HEK293 (cell line): ENCODE results near the gene LINC00237.

Experiments
- AEBP2 ChIP-seq: fragments of 450-650 bp; formaldehyde crosslinking; IDR thresholded peaks from 2 replicates; pipeline ENCODE4 v1.5.1; 2016; ENCODE audit warnings: missing biosample characterization, missing genetic modification characterization, borderline replicate concordance
- GLI2 ChIP-seq: fragments of 450-650 bp; formaldehyde crosslinking; IDR thresholded peaks from 2 replicates; pipeline ENCODE4; 2017; ENCODE audit warnings: missing biosample characterization, missing genetic modification characterization, low read depth, borderline replicate concordance
- HOXC10 ChIP-seq: sonication (generic); formaldehyde crosslinking; IDR thresholded peaks from 2 replicates; pipeline ENCODE4 v1.8.1; 2023; ENCODE audit warnings: mild to moderate bottlenecking, missing genetic modification reagents
- OVOL3 ChIP-seq: fragments of 450-650 bp; formaldehyde crosslinking; IDR thresholded peaks from 2 replicates; pipeline ENCODE4 v1.5.1; 2016; ENCODE audit warnings: missing biosample characterization, missing genetic modification characterization
- PRDM6 ChIP-seq: fragments of 450-650 bp; formaldehyde crosslinking; IDR thresholded peaks from 2 replicates; pipeline ENCODE4 v1.5.1; 2017; ENCODE audit warnings: missing biosample characterization, missing genetic modification characterization
- SP3 ChIP-seq: fragments of 450-650 bp; formaldehyde crosslinking; IDR thresholded peaks from 2 replicates; pipeline ENCODE4 v1.5.1; 2016; ENCODE audit warnings: missing biosample characterization, missing genetic modification characterization
- SP7 ChIP-seq: fragments of 450-650 bp; formaldehyde crosslinking; IDR thresholded peaks from 2 replicates; pipeline ENCODE4 v1.5.1; 2016; ENCODE audit warnings: missing biosample characterization, missing genetic modification characterization
- TCF7L2 ChIP-seq: IDR thresholded peaks from 2 replicates; pipeline ENCODE4 v1.6.1; 2011; ENCODE audit warnings: low read depth, mild to moderate bottlenecking, inconsistent platforms, low read length, moderate library complexity, borderline replicate concordance
- TSHZ1 ChIP-seq: fragments of 450-650 bp; formaldehyde crosslinking; IDR thresholded peaks from 2 replicates; pipeline ENCODE4 v1.5.1; 2016; ENCODE audit warnings: missing biosample characterization, missing genetic modification characterization, borderline replicate concordance
- YY1 ChIP-seq: fragments of 450-650 bp; formaldehyde crosslinking; IDR thresholded peaks from 2 replicates; pipeline ENCODE4 v1.5.1; 2018; ENCODE audit warnings: missing biosample characterization, missing genetic modification characterization
- YY2 ChIP-seq: fragments of 450-650 bp; formaldehyde crosslinking; IDR thresholded peaks from 2 replicates; pipeline ENCODE4 v1.5.1; 2016; ENCODE audit warnings: missing biosample characterization, missing genetic modification characterization
- ZFP37 ChIP-seq: fragments of 450-650 bp; formaldehyde crosslinking; IDR thresholded peaks from 2 replicates; pipeline ENCODE4 v1.5.1; 2016; ENCODE audit warnings: missing biosample characterization, missing genetic modification characterization
- ZNF16 ChIP-seq: fragments of 450-650 bp; formaldehyde crosslinking; IDR thresholded peaks from 2 replicates; pipeline ENCODE4 v1.5.1; 2016; ENCODE audit warnings: low read depth, missing biosample characterization, missing genetic modification characterization
- ZNF169 ChIP-seq: fragments of 450-650 bp; formaldehyde crosslinking; IDR thresholded peaks from 2 replicates; pipeline ENCODE4 v1.5.1; 2016; ENCODE audit warnings: missing biosample characterization, missing genetic modification characterization
- ZNF174 ChIP-seq: fragments of 450-650 bp; formaldehyde crosslinking; IDR thresholded peaks from 2 replicates; pipeline ENCODE4 v1.5.0; 2017; ENCODE audit warnings: missing biosample characterization, mild to moderate bottlenecking, missing genetic modification characterization
- ZNF184 ChIP-seq: fragments of 450-650 bp; IDR thresholded peaks from 2 replicates; pipeline ENCODE4 v1.5.1; 2018; ENCODE audit warnings: missing biosample characterization, mild to moderate bottlenecking, missing genetic modification characterization
- ZNF19 ChIP-seq: fragments of 450-650 bp; formaldehyde crosslinking; IDR thresholded peaks from 2 replicates; pipeline ENCODE4; 2016; ENCODE audit warnings: missing biosample characterization, missing genetic modification characterization, low read depth
- ZNF211 ChIP-seq: fragments of 450-650 bp; formaldehyde crosslinking; IDR thresholded peaks from 2 replicates; pipeline ENCODE4 v1.5.1; 2016; ENCODE audit warnings: low read depth, missing biosample characterization, missing genetic modification characterization
- ZNF248 ChIP-seq: fragments of 450-650 bp; formaldehyde crosslinking; IDR thresholded peaks from 2 replicates; pipeline ENCODE4 v1.5.1; 2017; ENCODE audit warnings: missing biosample characterization, missing genetic modification characterization
- ZNF26 ChIP-seq: fragments of 450-650 bp; formaldehyde crosslinking; IDR thresholded peaks from 2 replicates; pipeline ENCODE4 v1.5.1; 2016; ENCODE audit warnings: missing biosample characterization, missing genetic modification characterization
- ZNF510 ChIP-seq: fragments of 450-650 bp; formaldehyde crosslinking; IDR thresholded peaks from 2 replicates; pipeline ENCODE4 v1.5.1; 2018; ENCODE audit warnings: mild to moderate bottlenecking, missing genetic modification characterization, missing biosample characterization; ENCODE audit not compliant: insufficient replicate concordance
- ZNF529 ChIP-seq: fragments of 450-650 bp; formaldehyde crosslinking; IDR thresholded peaks from 2 replicates; pipeline ENCODE4 v1.5.1; 2017; ENCODE audit warnings: missing genetic modification characterization, missing biosample characterization; ENCODE audit not compliant: insufficient replicate concordance
- ZNF530 ChIP-seq: fragments of 450-650 bp; formaldehyde crosslinking; IDR thresholded peaks from 2 replicates; pipeline ENCODE4 v1.5.1; 2016; ENCODE audit warnings: low read depth, missing biosample characterization, missing genetic modification characterization
- ZNF555 ChIP-seq: fragments of 450-650 bp; formaldehyde crosslinking; conservative IDR thresholded peaks from 2 replicates; pipeline ENCODE4 v1.5.1; 2017; ENCODE audit warnings: missing biosample characterization, mild to moderate bottlenecking, missing genetic modification characterization, inconsistent platforms
- ZNF639 ChIP-seq: fragments of 450-650 bp; formaldehyde crosslinking; IDR thresholded peaks from 2 replicates; pipeline ENCODE4 v1.5.1; 2016; ENCODE audit warnings: missing biosample characterization, missing genetic modification characterization
- ZNF677 ChIP-seq: fragments of 450-650 bp; IDR thresholded peaks from 2 replicates; pipeline ENCODE4 v1.5.0; 2018; ENCODE audit warnings: missing biosample characterization, mild to moderate bottlenecking, missing genetic modification characterization, moderate library complexity
- ZNF692 ChIP-seq: fragments of 450-650 bp; formaldehyde crosslinking; IDR thresholded peaks from 2 replicates; pipeline ENCODE4 v1.5.1; 2016; ENCODE audit warnings: missing biosample characterization, missing genetic modification characterization
- ZNF76 ChIP-seq: fragments of 450-650 bp; formaldehyde crosslinking; IDR thresholded peaks from 2 replicates; pipeline ENCODE4; 2016; ENCODE audit warnings: low read depth, missing biosample characterization, missing genetic modification characterization, borderline replicate concordance
- ZNF768 ChIP-seq: fragments of 450-650 bp; formaldehyde crosslinking; IDR thresholded peaks from 2 replicates; pipeline ENCODE4 v1.5.1; 2018; ENCODE audit warnings: missing biosample characterization, mild to moderate bottlenecking, missing genetic modification characterization

The LINC00237 gene

GRCh38 chr20:21125849-21126580 lies 19.9 kb upstream of the LINC00237 start, which contains the start of gene KIZ (continued):
- no peak for TF ChIP-seq ZNF768
- no peak for TF ChIP-seq ZNF510 (tag by site-specific recombination)
- TF ChIP-seq SP3 (tag by site-specific recombination) = peak; percentile 98
- no peak for TF ChIP-seq GLI2 (tag by site-specific recombination)
- TF ChIP-seq TCF7L2 = no peak
- TF ChIP-seq ZNF174 (tag by site-specific recombination) = no peak
- TF ChIP-seq ZNF211 (tag by site-specific recombination) = no peak
- no peak for TF ChIP-seq ZNF555 (tag by site-specific recombination)
- no peak for TF ChIP-seq ZNF19 (tag by site-specific recombination)
- TF ChIP-seq ZNF529 = no peak
- peak; percentile 87; the same call in 1 of the 2 replicates for TF ChIP-seq ZNF76
- TF ChIP-seq ZNF16 (tag by site-specific recombination) = no peak
- TF ChIP-seq TSHZ1 = no peak
- TF ChIP-seq YY2 = no peak
- 0 out of 2 replicates have a peak, but pooled peaks have one; percentile 20 for TF ChIP-seq OVOL3 (tag by site-specific recombination)
- no peak for TF ChIP-seq ZNF639 (tag by site-specific recombination)
- no peak for TF ChIP-seq ZNF248 (tag by site-specific recombination)
- no peak for TF ChIP-seq ZNF169 (tag by site-specific recombination)
- no peak for TF ChIP-seq ZNF692 (tag by site-specific recombination)
- TF ChIP-seq ZFP37 (tag by site-specific recombination) = peak; percentile 33; the same call in 1 of the 2 replicates
- TF ChIP-seq PRDM6 (tag by site-specific recombination) = no peak
- TF ChIP-seq ZNF184 = no peak
- no peak for TF ChIP-seq AEBP2 (tag by site-specific recombination)
- 0 out of 2 replicates have a peak, but pooled peaks have one; percentile 35 for TF ChIP-seq YY1 (tag by site-specific recombination)
- no peak for TF ChIP-seq ZNF530 (tag by site-specific recombination)
- no peak for TF ChIP-seq ZNF677 (tag by site-specific recombination)
- no peak for TF ChIP-seq HOXC10 (CRISPR knock-in tag)
- no peak for TF ChIP-seq ZNF26 (tag by site-specific recombination)
- peak; percentile 57; the same call in 1 of the 2 replicates for TF ChIP-seq SP7 (tag by site-specific recombination)
